ENCODE results near the gene TAF11.
"Not testable (repeated sequence)": the region's sequence is repeated elsewhere in the genome, so short reads cannot be mapped to it uniquely, and the experiment has no call there.

The TAF11 gene, protein sequence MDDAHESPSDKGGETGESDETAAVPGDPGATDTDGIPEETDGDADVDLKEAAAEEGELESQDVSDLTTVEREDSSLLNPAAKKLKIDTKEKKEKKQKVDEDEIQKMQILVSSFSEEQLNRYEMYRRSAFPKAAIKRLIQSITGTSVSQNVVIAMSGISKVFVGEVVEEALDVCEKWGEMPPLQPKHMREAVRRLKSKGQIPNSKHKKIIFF

DNA sequence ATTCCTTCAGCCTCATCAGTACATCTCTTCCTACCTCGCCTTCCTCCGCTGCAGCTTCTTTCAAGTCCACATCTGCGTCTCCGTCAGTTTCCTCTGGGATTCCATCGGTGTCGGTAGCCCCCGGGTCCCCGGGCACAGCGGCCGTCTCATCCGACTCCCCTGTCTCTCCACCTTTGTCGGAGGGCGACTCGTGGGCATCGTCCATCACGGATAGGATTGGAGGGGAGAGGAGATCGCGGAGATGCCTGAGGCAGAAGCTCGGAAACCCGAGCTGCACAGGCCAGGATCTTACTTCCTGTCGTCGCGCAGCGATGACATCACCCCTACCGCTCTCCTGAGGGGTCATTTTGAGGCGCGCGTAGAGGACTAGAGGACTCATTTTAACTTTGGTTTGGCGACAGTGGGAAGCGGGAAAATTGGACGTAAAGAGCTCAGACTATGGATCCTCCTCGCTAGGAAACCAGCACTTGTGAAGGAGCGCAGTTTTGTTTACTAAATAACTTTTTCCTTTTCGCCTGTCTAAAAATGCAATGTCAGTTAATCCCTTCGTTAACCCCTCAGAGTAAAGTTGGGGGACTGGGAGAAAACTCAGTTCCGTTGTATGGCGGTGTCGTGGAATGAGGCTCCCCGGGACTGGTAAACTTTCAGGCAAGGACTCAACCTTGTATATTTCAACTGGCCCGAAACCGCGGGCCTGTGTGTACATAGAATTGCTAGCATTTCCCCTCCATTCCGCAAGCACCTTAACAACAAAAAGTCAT is at the start of gene TAF11:
TAF11 (minus strand) TSS at position 290 of the 761 bp plus-strand sequence; CDS start at position 205, 85 bp downstream.
- peak; percentile 82 for DNase-seq (ENCODE audit: low read depth)

DNA sequence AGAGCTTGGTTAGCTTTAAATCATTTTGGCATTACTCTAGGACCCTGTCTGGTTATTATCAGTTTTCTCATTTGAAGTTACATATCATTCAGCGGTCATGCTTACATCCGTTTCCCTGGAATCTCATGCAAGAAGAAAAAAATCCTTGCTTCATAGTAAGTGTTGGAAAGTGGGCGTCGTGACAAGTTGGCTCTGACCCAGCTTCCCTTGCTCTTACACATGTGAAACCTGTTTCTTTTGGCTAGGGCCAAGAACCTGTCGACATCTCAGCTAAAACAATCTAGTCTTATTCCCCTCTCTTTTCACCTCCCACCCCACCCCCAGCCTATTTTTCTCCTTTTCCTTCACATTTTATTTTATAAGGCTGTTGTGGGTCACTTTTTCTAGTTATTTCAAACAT is 46.7 kb upstream of the TAF11 start:
- no peak for DNase-seq (ENCODE audit: low read depth)

DNA sequence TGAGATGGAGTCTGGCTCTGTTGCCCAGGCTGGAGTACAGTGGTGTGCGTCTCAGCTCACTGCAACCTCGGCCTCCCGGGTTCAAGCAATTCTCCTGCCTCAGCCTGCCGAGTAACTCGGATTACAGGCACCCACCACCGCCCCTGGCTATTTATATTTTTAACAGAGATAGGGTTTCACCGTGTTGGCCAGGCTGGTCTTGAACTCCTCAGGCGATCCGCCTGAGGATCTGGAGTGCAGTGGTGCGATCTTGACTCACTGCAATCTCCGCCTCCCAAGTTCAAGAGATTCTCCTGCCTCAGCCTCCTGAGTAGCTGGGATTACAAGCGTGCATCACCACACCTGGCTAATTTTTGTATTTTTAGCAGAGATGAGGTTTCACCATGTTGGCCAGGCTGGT is 44.4 kb upstream of the TAF11 start:
- DNase-seq (ENCODE audit: low read depth) = not testable (repeated sequence)

DNA sequence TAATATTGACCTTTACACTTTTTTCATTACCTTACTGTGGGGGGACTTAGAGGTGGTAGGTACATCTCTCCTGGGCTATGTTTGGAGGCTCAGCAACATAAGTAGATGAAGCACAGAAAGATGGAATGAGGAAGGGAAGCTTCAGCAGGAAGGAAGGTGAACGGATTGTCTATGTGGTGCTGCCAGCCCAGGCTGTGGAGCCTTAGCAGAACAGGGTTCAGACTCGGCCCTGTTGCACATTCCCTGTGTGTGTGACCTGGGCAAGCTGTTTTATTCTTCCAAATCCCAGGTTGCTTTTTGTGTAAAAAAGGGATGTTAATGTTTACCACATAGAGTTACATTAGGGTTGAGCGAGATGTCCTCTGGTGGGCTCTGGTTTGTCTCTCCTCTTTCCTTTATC is 42.4 kb upstream of the TAF11 start:
- DNase-seq (ENCODE audit: low read depth) = no peak

DNA sequence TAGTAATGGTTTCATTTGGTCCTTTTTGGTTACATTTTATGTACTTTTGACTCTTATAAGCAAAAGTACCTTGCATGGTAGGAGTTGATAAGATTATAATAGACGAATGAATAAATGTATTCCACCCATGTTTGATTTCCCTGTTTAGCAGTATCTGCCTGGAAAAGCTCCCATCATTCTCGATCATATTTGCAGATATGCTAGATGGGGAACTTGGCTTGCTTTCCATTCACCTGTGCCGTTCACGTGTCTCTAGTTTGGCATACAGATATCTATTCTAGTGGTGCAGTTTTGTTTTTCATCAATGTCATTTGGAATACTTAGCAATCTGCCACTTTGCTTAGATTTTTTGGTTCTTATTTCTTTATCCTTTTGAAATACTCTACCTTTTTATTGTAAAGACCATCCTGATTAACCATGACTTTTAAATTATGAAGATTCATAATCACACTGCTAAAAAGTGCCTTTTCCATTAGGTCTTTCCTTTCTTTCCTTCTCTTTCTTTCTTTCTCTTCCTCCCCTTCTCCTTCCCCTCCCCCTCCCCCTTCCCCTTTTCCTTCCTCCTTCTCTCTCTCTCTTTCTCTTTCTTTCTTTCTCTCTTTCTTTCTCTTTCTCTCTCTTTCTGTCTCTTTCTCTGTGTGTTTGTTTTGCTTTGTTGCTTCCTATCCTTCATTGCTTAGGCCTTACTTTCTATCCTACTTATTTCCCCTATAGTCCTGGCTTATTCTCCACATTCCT is 41.6 kb upstream of the TAF11 start:
- DNase-seq (ENCODE audit: low read depth) = no peak

DNA sequence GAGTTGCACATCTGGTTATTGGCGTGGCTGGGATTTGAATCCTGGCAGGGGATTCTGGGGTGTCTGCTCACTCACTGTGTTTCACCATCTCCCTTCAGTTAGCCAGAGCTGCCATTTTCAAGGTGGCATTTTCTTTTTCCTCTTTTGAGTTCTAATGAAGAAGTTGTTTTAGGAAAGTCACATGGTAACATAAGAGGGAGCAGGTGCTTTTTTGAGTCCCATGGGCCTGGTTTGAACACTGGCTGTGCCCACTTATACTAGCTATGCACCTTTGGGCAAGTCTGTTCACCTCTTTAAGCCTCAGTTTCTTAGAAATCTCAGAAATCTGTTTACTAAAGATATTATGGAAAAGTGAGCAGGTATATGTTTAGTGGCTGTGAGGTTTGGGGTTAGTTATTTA is 40.9 kb upstream of the TAF11 start:
- DNase-seq (ENCODE audit: low read depth) = no peak

DNA sequence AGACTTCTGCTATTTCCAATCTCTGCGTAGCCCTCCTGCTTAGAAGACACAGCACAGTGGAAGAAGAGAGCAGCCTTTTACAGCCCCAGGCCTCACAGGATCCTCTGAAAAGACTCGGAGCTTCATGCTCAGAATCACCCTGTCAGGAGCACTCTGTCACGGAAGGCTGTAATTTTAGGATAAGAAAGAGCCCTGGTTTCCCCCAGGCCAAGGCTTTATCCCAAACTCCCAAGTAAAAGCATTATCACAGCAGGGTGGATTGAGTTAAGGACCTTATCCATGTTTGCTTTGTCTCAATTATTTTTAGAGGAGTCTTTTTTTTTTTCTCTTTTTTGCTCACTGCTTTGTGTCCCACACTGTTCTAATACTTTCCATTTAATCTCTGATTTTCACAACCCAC is 40.4 kb upstream of the TAF11 start:
- no peak for DNase-seq (ENCODE audit: low read depth)

DNA sequence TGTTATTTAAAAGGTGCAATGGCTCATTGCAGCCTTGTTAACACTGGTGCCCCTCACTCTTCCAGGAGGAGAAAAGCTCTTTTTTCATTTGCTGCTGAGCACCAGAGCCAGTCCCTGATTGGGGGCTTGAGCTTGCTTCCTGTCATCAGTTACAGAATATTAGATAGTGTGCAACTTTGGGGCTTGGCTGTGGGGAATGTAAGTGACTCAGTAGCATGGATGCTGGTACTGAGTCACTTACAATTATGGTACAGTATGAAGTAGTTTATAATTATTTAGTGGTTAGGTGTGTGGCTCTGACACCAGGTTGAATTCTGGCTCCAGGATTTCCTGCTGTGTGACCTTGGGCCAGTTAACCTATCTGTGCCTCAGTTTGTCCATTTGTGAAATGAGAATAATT is 38.8 kb upstream of the TAF11 start:
- no peak for DNase-seq (ENCODE audit: low read depth)

DNA sequence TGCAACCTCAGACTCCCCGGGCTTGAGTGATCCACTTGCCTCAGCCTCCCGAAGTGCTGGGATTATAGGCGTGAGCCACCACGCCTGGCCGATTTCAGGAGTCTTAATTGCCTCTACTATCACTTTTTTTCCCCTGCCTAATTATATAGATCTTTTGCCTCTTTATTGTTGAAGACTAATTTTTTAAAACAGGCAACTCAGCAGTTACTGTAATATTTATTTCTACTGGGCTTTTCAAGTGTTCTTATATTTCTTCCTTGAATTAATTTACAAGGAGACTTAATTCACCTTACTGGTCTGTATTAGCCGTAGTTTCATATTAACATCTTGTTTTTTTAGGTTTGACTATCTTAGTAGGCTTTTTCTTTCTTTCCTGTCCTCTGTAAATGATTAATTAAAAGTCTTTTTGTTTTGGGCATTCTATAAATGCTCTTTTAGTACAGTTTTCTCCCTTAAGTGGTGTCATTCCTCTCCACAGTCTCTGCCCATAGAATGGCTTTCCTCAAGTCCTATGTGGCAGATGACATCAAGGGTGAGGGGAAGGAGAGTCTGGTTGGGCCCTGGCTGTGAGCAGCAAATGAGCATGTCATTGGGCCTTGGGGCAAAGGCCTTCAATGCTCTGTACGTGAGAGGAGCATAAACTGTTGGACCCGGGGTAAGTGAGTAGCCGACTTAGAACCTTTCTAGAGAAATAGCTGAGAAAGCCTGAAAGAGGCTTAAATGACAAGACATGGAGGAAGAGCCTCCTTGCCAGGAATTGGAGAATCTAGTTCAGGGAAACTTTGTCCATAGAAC is 37.2 kb upstream of the TAF11 start:
- DNase-seq (ENCODE audit: low read depth) = no peak

DNA sequence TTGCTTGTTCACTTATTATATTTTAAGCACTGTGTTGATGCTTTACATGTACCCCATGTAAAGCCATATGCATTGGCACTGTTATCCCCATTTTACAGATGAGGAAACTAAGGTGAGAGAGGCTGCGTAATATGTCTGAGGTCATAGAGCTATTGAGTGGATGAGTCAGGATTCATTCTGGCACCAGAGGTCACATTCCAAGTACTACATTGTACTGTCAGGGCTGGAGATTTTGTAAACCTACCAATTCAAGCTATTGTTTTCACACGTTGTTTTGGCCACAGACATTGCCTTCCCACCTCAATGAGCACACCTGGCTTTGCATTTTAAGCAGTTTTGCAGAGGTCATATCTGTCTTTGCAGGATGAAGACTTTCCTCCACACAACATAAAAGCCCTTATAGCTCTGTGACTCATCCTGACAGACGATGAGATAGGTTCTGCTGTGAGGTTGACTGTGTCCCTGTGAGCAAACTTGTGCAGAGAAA is 34.4 kb upstream of the TAF11 start:
- no peak for DNase-seq (ENCODE audit: low read depth)

DNA sequence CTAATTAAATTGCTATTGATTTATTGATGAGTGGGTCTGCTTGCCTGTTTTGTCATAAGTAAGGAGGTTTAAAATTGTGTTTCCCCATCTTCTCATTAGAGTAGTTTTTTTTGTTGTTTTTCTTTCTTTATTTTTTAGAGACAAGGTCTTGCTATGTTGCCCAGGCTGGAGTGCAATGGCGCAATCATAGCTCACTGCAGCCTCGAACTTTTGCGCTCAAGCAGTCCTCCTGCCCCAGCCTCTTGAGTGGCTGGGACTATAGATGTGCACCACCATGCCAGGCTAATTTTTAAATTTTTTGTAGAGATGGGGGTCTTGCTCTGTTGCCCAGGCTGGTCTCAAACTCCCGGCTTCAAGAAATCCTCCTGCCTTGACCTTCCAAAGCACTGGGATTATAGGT is 32.3 kb upstream of the TAF11 start:
- no peak for DNase-seq (ENCODE audit: low read depth)

DNA sequence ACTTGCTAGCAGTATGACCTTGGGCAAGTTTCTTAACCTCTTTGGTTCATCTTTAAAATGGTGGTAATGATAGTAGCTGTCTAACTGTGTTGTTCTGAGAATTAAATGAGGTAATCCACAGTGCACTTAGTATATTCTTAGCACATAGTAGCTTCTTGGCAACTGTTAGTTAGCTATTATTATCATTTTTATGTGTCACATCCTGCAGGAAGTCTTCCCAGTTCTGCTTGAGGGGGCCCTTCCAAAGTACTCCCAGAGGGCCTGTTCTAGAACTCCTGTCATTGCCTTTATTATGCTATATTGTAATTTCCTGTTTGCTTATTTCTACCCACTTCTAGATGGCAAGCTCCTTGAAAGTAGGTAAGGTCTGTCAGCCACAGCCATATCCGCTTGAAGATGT is 31.8 kb upstream of the TAF11 start:
- no peak for DNase-seq (ENCODE audit: low read depth)

DNA sequence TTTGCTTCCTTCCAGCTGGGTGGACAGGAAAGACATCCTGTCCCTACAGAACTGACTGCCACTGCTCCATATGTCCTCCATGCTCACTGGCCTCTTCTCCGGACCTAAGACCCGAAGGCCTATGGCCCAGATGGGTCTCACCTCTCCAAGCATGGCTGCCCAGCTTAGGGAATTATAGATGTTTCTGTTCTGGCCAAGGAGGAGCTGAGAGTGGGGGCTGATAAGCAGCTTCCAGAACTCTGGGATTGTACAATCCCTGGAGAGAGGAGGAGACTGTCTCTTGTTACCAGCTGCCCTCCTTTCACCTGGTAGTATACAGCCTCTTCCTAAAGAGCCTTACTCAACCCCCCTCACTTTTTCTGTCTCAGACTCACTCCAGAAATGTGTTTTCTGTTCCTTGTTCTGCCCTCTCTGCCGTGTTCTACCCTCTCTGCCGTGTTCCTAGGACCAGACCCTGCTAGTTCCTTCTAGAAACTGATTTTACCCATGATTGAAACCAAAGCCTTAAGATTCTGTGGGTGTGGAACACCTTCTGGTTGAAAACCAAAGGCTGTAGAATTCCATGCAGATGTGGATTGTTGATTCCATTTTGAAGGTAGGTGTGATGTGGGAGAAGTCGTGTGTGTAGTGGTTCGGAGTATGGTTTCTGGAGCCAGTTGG is 29.9 kb upstream of the TAF11 start:
- no peak for DNase-seq (ENCODE audit: low read depth)

DNA sequence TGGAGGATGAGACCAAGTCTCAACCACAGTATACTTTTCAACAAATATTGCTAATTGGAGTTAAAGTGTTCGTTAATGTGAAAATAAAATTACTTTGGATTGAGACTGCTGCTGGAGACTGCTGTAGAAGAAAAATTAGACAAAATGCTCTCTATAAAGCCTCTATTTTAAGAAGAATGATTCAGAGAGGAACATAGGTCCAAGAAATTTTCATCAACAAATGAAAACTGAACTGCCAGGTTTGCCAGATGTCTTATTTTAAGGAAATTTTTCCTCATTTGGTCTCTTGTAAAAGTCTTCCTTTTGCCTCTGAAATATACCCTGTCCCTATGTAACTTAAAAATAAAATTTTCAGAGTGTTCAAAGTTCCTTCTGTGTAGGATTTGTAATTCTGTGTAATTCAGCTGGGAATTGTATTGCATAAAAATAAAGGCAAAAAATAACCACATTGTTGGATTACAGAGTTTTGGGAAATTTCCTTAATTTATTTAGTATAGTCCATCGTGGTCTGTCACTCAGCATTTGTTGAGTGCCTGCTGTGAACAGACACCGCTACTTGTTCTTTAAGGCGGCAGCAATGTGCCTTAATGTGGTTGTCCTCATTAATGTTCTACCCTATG is 28.6 kb upstream of the TAF11 start:
- no peak for DNase-seq (ENCODE audit: low read depth)

DNA sequence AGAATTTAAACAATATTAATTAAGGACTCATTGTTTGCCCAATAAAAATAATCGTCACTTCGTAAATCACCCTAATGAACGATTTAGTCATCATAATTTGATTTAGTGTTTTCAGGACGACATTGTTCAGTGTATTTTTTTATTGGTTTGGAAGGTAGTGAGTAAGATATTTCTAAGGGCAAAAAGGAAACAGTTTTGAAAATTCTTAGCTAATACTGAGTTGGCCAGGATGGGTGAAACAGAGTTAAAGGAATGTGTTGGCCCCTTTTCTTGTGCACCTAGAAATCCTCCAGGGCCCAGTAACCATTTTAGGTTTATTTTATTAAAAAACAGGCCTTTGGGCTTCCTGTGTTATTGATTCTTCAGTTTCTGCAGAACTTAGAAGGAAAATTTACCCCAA is 26.5 kb upstream of the TAF11 start:
- DNase-seq (ENCODE audit: low read depth) = no peak

DNA sequence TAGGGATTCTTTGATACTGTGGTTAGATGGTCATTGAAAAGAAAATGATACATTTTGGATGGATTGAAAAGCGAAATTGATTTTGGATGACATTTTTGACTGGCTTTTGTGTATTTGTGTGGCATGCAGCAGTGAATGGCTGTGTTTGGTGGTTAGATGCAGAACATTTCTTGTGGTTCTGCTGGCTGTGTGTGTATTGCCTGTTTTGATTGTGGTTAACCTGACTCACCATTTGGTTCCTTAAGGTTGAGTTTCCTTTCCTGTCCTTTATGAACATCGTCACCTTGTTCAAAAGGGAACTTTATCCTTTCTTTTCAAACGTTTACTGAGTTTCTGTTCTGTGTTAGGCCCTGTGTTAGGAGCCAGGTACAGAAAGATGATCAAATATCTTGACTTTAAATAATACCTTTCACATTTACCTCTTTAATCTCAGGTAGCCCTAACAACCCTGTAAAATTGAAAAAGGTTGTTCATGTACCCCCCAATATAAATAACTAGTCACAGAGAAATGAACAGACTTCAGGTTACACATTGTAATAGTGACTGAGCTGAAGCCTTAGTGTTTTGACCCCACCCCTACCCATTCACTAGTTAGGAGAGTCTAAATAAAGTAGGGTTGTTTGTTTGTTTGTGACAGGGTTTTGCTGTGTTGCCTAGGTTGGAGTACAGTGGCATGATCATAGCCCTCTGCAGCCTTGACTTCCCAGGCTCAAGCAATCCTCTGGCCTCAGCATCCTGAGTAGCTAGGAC is 25.0 kb upstream of the TAF11 start:
- peak; percentile 14 for DNase-seq (ENCODE audit: low read depth)

DNA sequence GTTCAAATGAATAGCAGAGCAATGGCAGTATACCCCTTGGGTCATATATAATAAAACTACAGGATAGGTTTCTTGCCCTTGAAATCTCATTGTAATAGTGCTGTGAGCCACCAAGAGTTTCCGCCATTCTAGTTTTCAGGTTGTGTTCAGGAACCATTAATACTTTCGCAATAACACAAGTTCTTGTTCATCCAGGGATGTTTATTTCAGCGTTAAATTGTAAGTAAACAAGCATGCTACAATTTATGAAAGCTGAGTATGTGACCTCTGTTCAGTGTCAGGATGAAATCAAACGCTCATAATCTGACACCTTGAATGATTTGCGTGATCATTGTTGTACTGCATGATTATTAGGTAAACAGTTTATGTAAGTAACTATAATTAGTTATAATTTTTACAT is 24.0 kb upstream of the TAF11 start:
- DNase-seq (ENCODE audit: low read depth) = no peak

DNA sequence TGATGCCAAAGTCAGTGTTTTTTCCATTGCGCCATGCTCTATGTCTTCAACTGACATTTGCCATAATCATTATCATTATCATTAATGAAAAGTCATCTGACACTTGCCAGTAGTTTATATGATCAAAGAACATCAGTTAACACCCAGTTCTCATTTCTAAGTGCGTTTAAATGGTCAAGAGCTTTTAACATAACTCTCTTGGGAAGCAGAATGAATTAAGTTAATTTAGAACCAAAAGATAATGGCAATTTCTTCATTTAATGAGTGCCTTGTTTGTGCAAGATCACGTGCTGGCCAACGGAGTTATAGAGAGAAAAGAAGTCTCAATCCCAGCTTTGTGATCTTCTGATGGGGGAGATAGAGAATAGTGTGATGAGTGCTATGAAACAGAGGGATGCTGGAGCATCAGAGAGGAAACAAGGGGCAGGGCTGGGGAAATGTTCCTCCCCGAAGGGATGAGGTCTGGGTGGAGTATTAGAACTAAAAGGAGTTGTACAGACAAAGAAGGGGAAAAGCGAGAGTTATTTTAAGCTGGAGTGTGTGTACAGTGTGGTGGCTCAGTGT is 21.6 kb upstream of the TAF11 start:
- DNase-seq (ENCODE audit: low read depth) = no peak

DNA sequence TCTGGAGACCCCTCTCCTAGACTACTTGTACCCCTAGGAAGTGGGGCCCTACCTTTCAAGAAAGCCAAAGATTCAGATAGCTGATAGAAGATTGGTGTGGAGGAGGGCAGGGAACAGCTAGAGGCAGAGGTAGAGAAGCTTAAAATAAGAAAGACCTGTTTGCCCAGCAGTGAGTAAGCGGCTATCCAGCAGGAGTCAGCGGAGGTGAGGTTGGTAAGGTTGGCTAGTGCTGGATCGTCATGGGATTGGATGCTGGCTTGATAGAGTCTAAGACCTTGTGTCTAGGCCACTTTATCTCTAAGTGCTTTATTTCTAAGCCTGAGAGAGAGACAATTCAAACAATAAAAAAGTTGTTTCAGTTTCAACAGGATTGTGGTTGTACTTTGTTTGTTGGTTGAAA is 20.4 kb upstream of the TAF11 start:
- DNase-seq (ENCODE audit: low read depth) = no peak

DNA sequence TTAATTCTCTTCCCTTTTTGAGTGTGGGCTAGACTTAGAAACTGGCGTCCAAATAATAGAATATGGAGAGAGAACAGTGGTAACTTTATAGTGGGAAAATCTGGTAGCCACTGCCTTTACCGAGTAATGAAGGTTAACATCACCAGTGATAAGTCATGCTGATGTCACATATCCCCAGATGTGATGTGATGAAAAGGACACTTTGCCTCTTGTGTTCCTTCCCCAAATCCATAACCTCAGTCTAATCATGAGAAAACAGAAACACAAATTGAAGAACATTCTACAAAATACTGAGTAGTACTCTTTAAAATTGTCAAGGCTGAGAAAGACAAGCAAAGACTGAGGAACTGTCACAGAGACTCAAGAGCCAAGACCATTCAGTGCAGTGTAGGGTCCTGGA is 19.0 kb upstream of the TAF11 start:
- DNase-seq (ENCODE audit: low read depth) = no peak

Data from activated gamma-delta T cell treated with anti-CD3 and anti-CD28 coated beads, Interleukin-2, amount 50 U/mL, for 16 hours (primary cell).